Vagina (tissue), 2 donors: ENCODE results near the gene DCDC2C.

Source experiments
- POLR2A ChIP-seq, 2 donors: fragments of 450-650 bp; IDR thresholded peaks; one replicate each; pipeline ENCODE4 v1.6.1; 2017; ENCODE audit warnings: antibody characterized with exemption in 2 of 2, mild to moderate bottlenecking in 2 of 2, moderate library complexity in 2 of 2
- POLR2AphosphoS5 ChIP-seq, 2 donors: sonication (generic); formaldehyde crosslinking; IDR thresholded peaks; one replicate each; pipeline ENCODE4 v1.9.0; 2017; ENCODE audit warnings: antibody characterized with exemption in 2 of 2, mild to moderate bottlenecking in 2 of 2, low read depth in 1 of 2; ENCODE audit not compliant: insufficient read depth in 1 of 2
- TF ChIP-seq, protein P1 (sequence below), 3 experiments: fragments of 450-650 bp in 2 of 3; fragments of 200-600 bp in 1 of 3; sonication (generic) in 1 of 3; IDR thresholded peaks; one replicate each; pipeline ENCODE4 v1.5.1; 2017 to 2019; ENCODE audit warnings: antibody characterized with exemption in 3 of 3, mild to moderate bottlenecking in 2 of 3, moderate library complexity in 2 of 3

GRCh38 chr2:3670376-3670775 is 33.0 kb upstream of the DCDC2C start:
- TF ChIP-seq POLR2A (IDR thresholded peaks at IDR 0.05) (no peak), POLR2AphosphoS5 (IDR thresholded peaks at IDR 0.05; ENCODE audit: insufficient read depth in 1 of 2, low read depth in 1 of 2) (no peak)
- TF ChIP-seq, protein P1, sequence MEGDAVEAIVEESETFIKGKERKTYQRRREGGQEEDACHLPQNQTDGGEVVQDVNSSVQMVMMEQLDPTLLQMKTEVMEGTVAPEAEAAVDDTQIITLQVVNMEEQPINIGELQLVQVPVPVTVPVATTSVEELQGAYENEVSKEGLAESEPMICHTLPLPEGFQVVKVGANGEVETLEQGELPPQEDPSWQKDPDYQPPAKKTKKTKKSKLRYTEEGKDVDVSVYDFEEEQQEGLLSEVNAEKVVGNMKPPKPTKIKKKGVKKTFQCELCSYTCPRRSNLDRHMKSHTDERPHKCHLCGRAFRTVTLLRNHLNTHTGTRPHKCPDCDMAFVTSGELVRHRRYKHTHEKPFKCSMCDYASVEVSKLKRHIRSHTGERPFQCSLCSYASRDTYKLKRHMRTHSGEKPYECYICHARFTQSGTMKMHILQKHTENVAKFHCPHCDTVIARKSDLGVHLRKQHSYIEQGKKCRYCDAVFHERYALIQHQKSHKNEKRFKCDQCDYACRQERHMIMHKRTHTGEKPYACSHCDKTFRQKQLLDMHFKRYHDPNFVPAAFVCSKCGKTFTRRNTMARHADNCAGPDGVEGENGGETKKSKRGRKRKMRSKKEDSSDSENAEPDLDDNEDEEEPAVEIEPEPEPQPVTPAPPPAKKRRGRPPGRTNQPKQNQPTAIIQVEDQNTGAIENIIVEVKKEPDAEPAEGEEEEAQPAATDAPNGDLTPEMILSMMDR (IDR thresholded peaks at IDR 0.05): no peak
